Transverse colon (tissue), 4 donors: Measurements from ENCODE around the gene PSMA3. TPM values are rescaled to one million over a fixed set of nuclear protein-coding genes. Genes with fewer than 3 reads are reported as not detected.

ENCODE experiments used
- DNase-seq: peaks from one replicate; pipeline ENCODE4 v3.0.0-alpha.2; 2019
- H3K27ac ChIP-seq, 4 donors: fragments of 200-600 bp; sonication (generic); 2 replicates each; pipeline ENCODE4 v1.5.1; 2016 to 2018; ENCODE audit warnings: inconsistent platforms in 4 of 4
- H3K27me3 ChIP-seq: fragments of 200-600 bp; sonication (generic); 2 replicates; pipeline ENCODE4 v1.5.1; 2017; ENCODE audit warnings: inconsistent platforms
- H3K36me3 ChIP-seq, 4 donors: fragments of 200-600 bp; sonication (generic); 2 replicates each; pipeline ENCODE4 v1.5.1; 2017 to 2019; ENCODE audit warnings: inconsistent platforms in 4 of 4
- H3K4me1 ChIP-seq, 4 donors: fragments of 200-600 bp; sonication (generic); 2 replicates each; pipeline ENCODE4 v1.5.1; 2017 to 2020; ENCODE audit warnings: inconsistent platforms in 4 of 4
- H3K4me3 ChIP-seq, 4 donors: fragments of 200-600 bp; sonication (generic); 1 replicate in 1 of 4; 2 replicates in 3 of 4; pipeline versions ENCODE4 v1.5.1 to v1.6.1; 2017 to 2019; ENCODE audit warnings: inconsistent platforms in 4 of 4
- H3K9me3 ChIP-seq, 2 donors: fragments of 200-600 bp; sonication (generic); 2 replicates each; pipeline ENCODE4 v1.5.1; 2017 to 2019; ENCODE audit warnings: inconsistent platforms in 2 of 2
- CTCF ChIP-seq, 5 experiments: fragments of 200-600 bp in 3 of 5; fragments of 450-650 bp in 2 of 5; sonication (generic) in 3 of 5; IDR thresholded peaks; 1 replicate in 2 of 5; 2 replicates in 3 of 5; pipeline ENCODE4 v1.5.1; 2016 to 2017; ENCODE audit warnings: antibody characterized with exemption in 5 of 5, inconsistent platforms in 3 of 5, mild to moderate bottlenecking in 2 of 5, moderate library complexity in 1 of 5
- EP300 ChIP-seq: sonication (generic); formaldehyde crosslinking; IDR thresholded peaks from one replicate; pipeline ENCODE4 v1.6.1; 2017; ENCODE audit warnings: antibody characterized with exemption, low read depth
- POLR2A ChIP-seq: fragments of 450-650 bp; IDR thresholded peaks from one replicate; pipeline ENCODE4 v1.6.1; 2016; ENCODE audit warnings: antibody characterized with exemption, mild to moderate bottlenecking, moderate library complexity
- POLR2AphosphoS5 ChIP-seq, 3 donors: sonication (generic); formaldehyde crosslinking; IDR thresholded peaks; one replicate each; pipeline ENCODE4 v1.6.1; 2016; ENCODE audit warnings: antibody characterized with exemption in 3 of 3
- WGBS, 2 donors: methylation state at CpG; one replicate each; pipeline ENCODE4 v1.1.5; 2018; ENCODE audit warnings: low coverage in 1 of 2; 5-methylcytosine and 5-hydroxymethylcytosine counted together
- in situ Hi-C, 4 donors: fragments of 200-750 bp; cut with MboI; loops; one replicate each; pipeline versions ENCODE4 v1.15.0 to v1.15.1; 2017; ENCODE audit warnings: low sequenced_read_pairs in 3 of 4, low pct_ligation_motif_present in 1 of 4, low pct_unique_long_range_greater_than_20kb in 1 of 4
- intact Hi-C: fragments of 100-400 bp; cut with DNase I; formaldehyde crosslinking; loops from one replicate; pipeline ENCODE4 v1.15.1; 2023; ENCODE audit warnings: low total_unique reads
- total RNA-seq, 4 donors: library from RNA; depleted of rRNA; stranded (reverse); fragments of >200 nt; gene quantifications; one replicate each; pipeline ENCODE4 v1.1.0, GENCODE V29; 2016

The PSMA3 gene
- total RNA-seq, 4 donors from 2014 or later = 38.5 to 87.3 (median 80.3) TPM

- Histone ChIP-seq H3K27me3 (no peaks in the 10 kb centered on the region), H3K9me3 (no peaks in the 10 kb centered on the region), H3K27ac (no peak overlapping the region), H3K4me3 (no peak overlapping the region), H3K4me1 (peaks cover 2 to 4% (median 2%) of the 10 kb centered on the region in 4 donors), H3K36me3 (peaks cover 0 to 43% (median 0%) of the 10 kb centered on the region in 4 donors)
- TF ChIP-seq POLR2A = no peak
- no peak for TF ChIP-seq POLR2AphosphoS5 (IDR thresholded peaks at IDR 0.05)
- no peak for TF ChIP-seq CTCF (IDR thresholded peaks at IDR 0.05)
- no peak for DNase-seq
- WGBS, 2 donors = 73 to 100% methylated on average over 1 to 2 of the region's 2 CpGs
- in situ Hi-C loops (no loop called here), intact Hi-C loops (no loop called here)
These were observed 61.1 kb downstream of the PSMA3 start for GRCh38 chr14:58305730-58306129.

GRCh38 chr14:58307597-58308316 lies 63.1 kb downstream of the PSMA3 start:
- no peaks in the 10 kb centered on the region for H3K9me3 ChIP-seq
- H3K4me3 ChIP-seq = no peak overlapping the region
- intact Hi-C loops = no loop called here
- no peaks in the 10 kb centered on the region for H3K27me3 ChIP-seq
- no peak for DNase-seq
- 86 to 89% methylated on average over 3 to 8 of the region's 8 CpGs for WGBS, 2 donors
- TF ChIP-seq EP300 = no peak
- in situ Hi-C loops = no loop called here
- H3K36me3 ChIP-seq = peaks cover 0 to 40% (median 2%) of the 10 kb centered on the region in 4 donors
- H3K27ac ChIP-seq = no peak overlapping the region
- no peaks in the 10 kb centered on the region for H3K4me1 ChIP-seq

DNA sequence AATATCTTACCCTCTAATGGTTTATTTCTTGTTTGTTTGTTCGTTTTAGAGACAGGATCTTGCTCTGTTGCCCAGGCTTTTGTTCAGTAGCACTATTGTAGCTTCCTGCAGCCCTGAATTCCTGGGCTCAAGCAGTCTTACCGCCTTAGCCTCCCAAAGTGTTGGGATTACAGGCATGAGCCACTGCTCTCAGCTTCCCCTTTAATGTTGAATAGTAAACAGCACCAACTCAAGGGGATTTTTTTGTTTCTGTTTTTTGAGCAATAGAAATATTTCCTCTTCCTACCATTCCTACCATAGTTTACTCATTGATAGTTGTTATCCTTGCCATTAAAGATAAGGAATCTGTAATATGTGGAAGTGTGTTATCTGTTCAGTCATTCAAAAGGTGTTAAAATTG lies 64.4 kb downstream of the PSMA3 start:
- intact Hi-C loops = no loop called here

GRCh38 chr14:58313699-58314098 lies 69.1 kb downstream of the PSMA3 start:
- no peak overlapping the region for H3K4me3 ChIP-seq
- in situ Hi-C loops = no loop called here
- 33 to 89% methylated on average over 1 of the region's 1 CpG for WGBS, 2 donors

More for the DNA sequence above, 64.4 kb downstream of the PSMA3 start:
- no peaks in the 10 kb centered on the region for H3K27me3 ChIP-seq
- WGBS, 2 donors = 86 to 89% methylated on average over 2 of the region's 2 CpGs
- H3K4me3 ChIP-seq = no peak overlapping the region
- H3K27ac ChIP-seq = no peak overlapping the region
- no peak for TF ChIP-seq CTCF (IDR thresholded peaks at IDR 0.05)
- TF ChIP-seq POLR2AphosphoS5 (IDR thresholded peaks at IDR 0.05) = no peak
- TF ChIP-seq POLR2A = no peak
- no peak for TF ChIP-seq EP300
- in situ Hi-C loops = no loop called here
- H3K36me3 ChIP-seq = peaks cover 0 to 33% (median 2%) of the 10 kb centered on the region in 4 donors
- H3K4me1 ChIP-seq = no peaks in the 10 kb centered on the region
- no peak for DNase-seq
- H3K9me3 ChIP-seq = no peaks in the 10 kb centered on the region

More at GRCh38 chr14:58313699-58314098, 69.1 kb downstream of the PSMA3 start:
- intact Hi-C loops = no loop called here
- H3K4me1 ChIP-seq = no peaks in the 10 kb centered on the region
- TF ChIP-seq POLR2AphosphoS5 (IDR thresholded peaks at IDR 0.05) = no peak
- TF ChIP-seq EP300 = no peak
- TF ChIP-seq POLR2A = no peak
- no peak for TF ChIP-seq CTCF (IDR thresholded peaks at IDR 0.05)
- no peaks in the 10 kb centered on the region for H3K27me3 ChIP-seq
- no peak for DNase-seq
- peaks cover 0 to 24% (median 6%) of the 10 kb centered on the region in 4 donors for H3K36me3 ChIP-seq
- H3K9me3 ChIP-seq = no peaks in the 10 kb centered on the region
- H3K27ac ChIP-seq = no peak overlapping the region
